ENCODE data around the gene FBN2. TPM values are rescaled to one million over a fixed set of nuclear protein-coding genes. Genes with fewer than 3 reads are reported as not detected.

The FBN2 gene
- 0.18 and 0.31 TPM in 2 replicates for total RNA-seq (2014; rRNA removed; shearing (Covaris generic))

GRCh38 chr5:128538000-128538249 is at the start of gene FBN2:
TSS of gene FBN2 (minus strand) at chr5:128538245. CDS start at chr5:128537603, 642 bp downstream.
- no peak for DNase-seq (ENCODE audit: low spot score)

GRCh38 chr5:128587275-128587674 is 49.2 kb upstream of the FBN2 start:
- no peak for DNase-seq (ENCODE audit: low spot score)

GRCh38 chr5:128586848-128587247 is 48.8 kb upstream of the FBN2 start:
- DNase-seq (ENCODE audit: low spot score), result no peak

- no peak for DNase-seq (ENCODE audit: low spot score)
Observed at GRCh38 chr5:128579639-128580038, 41.6 kb upstream of the FBN2 start.

- peak; percentile 45 for DNase-seq (ENCODE audit: low spot score)
Observed at GRCh38 chr5:128579093-128579492, 41.0 kb upstream of the FBN2 start.

GRCh38 chr5:128574041-128574440 is 36.0 kb upstream of the FBN2 start:
- peak; percentile 23 for DNase-seq (ENCODE audit: low spot score)

GRCh38 chr5:128572930-128573319 is 34.9 kb upstream of the FBN2 start:
- DNase-seq (ENCODE audit: low spot score), result no peak

- no peak for DNase-seq (ENCODE audit: low spot score)
Observed at GRCh38 chr5:128572051-128572929, 34.2 kb upstream of the FBN2 start.

- peak; percentile 9 for DNase-seq (ENCODE audit: low spot score)
Observed at GRCh38 chr5:128566178-128566577, 28.1 kb upstream of the FBN2 start.

GRCh38 chr5:128559300-128560297 is 21.6 kb upstream of the FBN2 start:
- DNase-seq (ENCODE audit: low spot score), result no peak

GRCh38 chr5:128553747-128554146 is 15.7 kb upstream of the FBN2 start:
- DNase-seq (ENCODE audit: low spot score), result no peak

- no peak for DNase-seq (ENCODE audit: low spot score)
Observed at GRCh38 chr5:128551476-128551875, 13.4 kb upstream of the FBN2 start.

- DNase-seq (ENCODE audit: low spot score), result no peak
Observed at GRCh38 chr5:128549496-128549895, 11.5 kb upstream of the FBN2 start.

GRCh38 chr5:128546658-128547281 is 8.7 kb upstream of the FBN2 start:
- DNase-seq (ENCODE audit: low spot score), result peak; percentile 66

GRCh38 chr5:128541385-128541784 is 3.3 kb upstream of the FBN2 start:
- DNase-seq (ENCODE audit: low spot score), result no peak

- no peak for DNase-seq (ENCODE audit: low spot score)
Observed at GRCh38 chr5:128539038-128539429, 989 bp upstream of the FBN2 start.

GRCh38 chr5:128538250-128539037 is 399 bp upstream of the FBN2 start:
- no peak for DNase-seq (ENCODE audit: low spot score)

GRCh38 chr5:128537221-128537999 is 635 bp downstream of the FBN2 start:
- no peak for DNase-seq (ENCODE audit: low spot score)

- no peak for DNase-seq (ENCODE audit: low spot score)
Observed at GRCh38 chr5:128536254-128537220, 1.5 kb downstream of the FBN2 start.

Data from HT-29 (cell line).